Neuronal stem cell (in vitro differentiated cells): Measurements from ENCODE around the gene FAF1.

Experiments
- DNase-seq: peaks from one replicate; pipeline ENCODE4 v3.0.0-alpha.2; 2013; ENCODE audit warnings: low spot score
- H2AFZ ChIP-seq: one replicate; pipeline ENCODE4 v1.6.1; 2013; ENCODE audit warnings: mild to moderate bottlenecking, low read length, inconsistent platforms
- H2AK5ac ChIP-seq: 2 replicates; pipeline ENCODE4 v1.6.1; 2013; ENCODE audit warnings: low read depth, mild to moderate bottlenecking, inconsistent platforms, low read length, moderate library complexity, mixed read lengths
- H2BK120ac ChIP-seq: 2 replicates; pipeline ENCODE4 v1.6.1; 2013; ENCODE audit warnings: low read depth, mild to moderate bottlenecking, inconsistent platforms, low read length, moderate library complexity, mixed read lengths
- H2BK12ac ChIP-seq: one replicate; pipeline ENCODE4 v1.6.1; 2013; ENCODE audit warnings: low read length, inconsistent platforms
- H2BK15ac ChIP-seq: 2 replicates; pipeline ENCODE4 v1.6.1; 2013; ENCODE audit warnings: mild to moderate bottlenecking, low read length, inconsistent platforms, mixed read lengths
- H2BK5ac ChIP-seq: one replicate; pipeline ENCODE4 v1.6.1; 2013; ENCODE audit warnings: inconsistent platforms, mild to moderate bottlenecking, low read length, moderate library complexity
- H3K14ac ChIP-seq: one replicate; pipeline ENCODE4 v1.6.1; 2013; ENCODE audit warnings: low read length, inconsistent platforms
- H3K18ac ChIP-seq: 2 replicates; pipeline ENCODE4 v1.6.1; 2013; ENCODE audit warnings: low read length, inconsistent platforms
- H3K23ac ChIP-seq: 2 replicates; pipeline ENCODE4 v1.6.1; 2013; ENCODE audit warnings: low read depth, mild to moderate bottlenecking, mixed read lengths, low read length, inconsistent platforms; ENCODE audit not compliant: poor library complexity
- H3K27ac ChIP-seq: replicated peaks from 3 replicates; pipeline ENCODE4 v1.5.1; 2013; ENCODE audit warnings: low read length, inconsistent platforms
- H3K27me3 ChIP-seq, 3 experiments: 2 replicates each; pipeline ENCODE4 v1.6.1; 2013; ENCODE audit warnings: low read length in 3 of 3, mild to moderate bottlenecking in 2 of 3, inconsistent platforms in 1 of 3, low read depth in 1 of 3, mixed read lengths in 1 of 3, moderate library complexity in 1 of 3; ENCODE audit not compliant: control insufficient read depth in 3 of 3, insufficient read depth in 3 of 3
- H3K36me3 ChIP-seq, 2 donors: replicated peaks in 1 of 2; 2 replicates each; pipeline ENCODE4 v1.6.1; 2013; ENCODE audit warnings: low read length in 2 of 2; ENCODE audit not compliant: control insufficient read depth in 2 of 2, insufficient read depth in 2 of 2
- H3K4ac ChIP-seq: 2 replicates; pipeline ENCODE4 v1.6.1; 2013; ENCODE audit warnings: inconsistent platforms, mild to moderate bottlenecking, low read length, moderate library complexity
- H3K4me1 ChIP-seq, 2 donors: 1 replicate in 1 of 2; 2 replicates in 1 of 2; pipeline ENCODE4 v1.6.1; 2013; ENCODE audit warnings: low read length in 2 of 2, low read depth in 1 of 2; ENCODE audit not compliant: control insufficient read depth in 2 of 2, insufficient read depth in 1 of 2
- H3K4me2 ChIP-seq: one replicate; pipeline ENCODE4 v1.6.1; 2013; ENCODE audit warnings: mild to moderate bottlenecking, low read length, inconsistent platforms; ENCODE audit not compliant: insufficient read depth, poor library complexity, severe bottlenecking
- H3K4me3 ChIP-seq, 2 donors: 2 replicates each; pipeline ENCODE4 v1.5.1; 2013; ENCODE audit warnings: low read length in 2 of 2, mild to moderate bottlenecking in 2 of 2, inconsistent platforms in 1 of 2, moderate library complexity in 1 of 2
- H3K79me1 ChIP-seq: one replicate; pipeline ENCODE4 v1.6.1; 2013; ENCODE audit warnings: low read depth, mild to moderate bottlenecking, inconsistent platforms, low read length, moderate library complexity
- H3K9ac ChIP-seq: one replicate; pipeline ENCODE4 v1.6.1; 2013; ENCODE audit warnings: mild to moderate bottlenecking, low read depth, low read length, inconsistent platforms; ENCODE audit not compliant: poor library complexity
- H3K9me3 ChIP-seq, 2 donors: replicated peaks in 1 of 2; 2 replicates each; pipeline versions ENCODE3 to v1.6.1; 2013; ENCODE audit warnings: low read length in 2 of 2, mild to moderate bottlenecking in 2 of 2, inconsistent platforms in 1 of 2, low read depth in 1 of 2, mixed read lengths in 1 of 2, moderate library complexity in 1 of 2; ENCODE audit not compliant: control insufficient read depth in 2 of 2, insufficient read depth in 1 of 2
- H4K8ac ChIP-seq: one replicate; pipeline ENCODE4 v1.6.1; 2013; ENCODE audit warnings: low read depth, mild to moderate bottlenecking, inconsistent platforms, low read length, moderate library complexity
- H4K91ac ChIP-seq: one replicate; pipeline ENCODE4 v1.6.1; 2013; ENCODE audit warnings: low read length, low read depth, mild to moderate bottlenecking, inconsistent platforms; ENCODE audit not compliant: poor library complexity
- WGBS, 2 donors: extraction: QIAGEN DNeasy Blood & Tissue Kit; methylation state at CpG; one replicate each; pipeline ENCODE4 v1.1.7; 2013; ENCODE audit warnings: missing lambda C conversion rate in 2 of 2, mixed read lengths in 1 of 2; ENCODE audit not compliant: insufficient read length in 2 of 2, insufficient replicate concordance in 1 of 2; ENCODE audit errors: extremely low coverage in 2 of 2; 5-methylcytosine and 5-hydroxymethylcytosine counted together

Gene FAF1

GRCh38 chr1:50493710-50494109 is 466.4 kb downstream of the FAF1 start:
- H3K4ac ChIP-seq, result no peak overlapping the region
- no peak overlapping the region for H2AK5ac ChIP-seq
- H3K9ac ChIP-seq, result no peak overlapping the region
- no peak overlapping the region for H2BK5ac ChIP-seq
- no peak overlapping the region for H2BK12ac ChIP-seq
- H3K4me3 ChIP-seq, result no peak overlapping the region
- no peak overlapping the region for H3K27ac ChIP-seq
- H3K9me3 ChIP-seq, result peaks cover 3 to 16% of the 10 kb centered on the region in 2 donors
- peaks cover 2 to 21% of the 10 kb centered on the region in 2 donors for H3K36me3 ChIP-seq
- H2BK15ac ChIP-seq, result no peak overlapping the region
- no peaks in the 10 kb centered on the region for H3K4me1 ChIP-seq
- no peak overlapping the region for H3K4me2 ChIP-seq
- H3K27me3 ChIP-seq, result no peaks in the 10 kb centered on the region
- no peak overlapping the region for H4K91ac ChIP-seq
- H2AFZ ChIP-seq, result no peak overlapping the region
- no peak overlapping the region for H2BK120ac ChIP-seq
- no peak overlapping the region for H3K23ac ChIP-seq
- H4K8ac ChIP-seq, result no peak overlapping the region
- WGBS, 2 donors, result no CpG with 5 or more reads among the region's 2 CpGs
- H3K14ac ChIP-seq, result no peak overlapping the region
- no peak for DNase-seq
- H3K79me1 ChIP-seq, result no peaks in the 10 kb centered on the region
- H3K18ac ChIP-seq, result no peak overlapping the region

- Histone ChIP-seq H3K79me1 (no peaks in the 10 kb centered on the region), H3K9me3 (peaks cover 3 to 10% of the 10 kb centered on the region in 2 donors), H3K36me3 (peaks cover 2 to 25% of the 10 kb centered on the region in 2 donors), H3K18ac (no peak overlapping the region), H3K9ac (no peak overlapping the region), H4K91ac (no peak overlapping the region), H3K14ac (no peak overlapping the region), H3K4me3 (no peak overlapping the region), H2BK5ac (no peak overlapping the region), H2AK5ac (no peak overlapping the region), H3K4me2 (no peak overlapping the region), H3K4ac (no peak overlapping the region), H2AFZ (no peak overlapping the region), H2BK15ac (no peak overlapping the region), H3K27ac (no peak overlapping the region), H3K4me1 (no peaks in the 10 kb centered on the region), H2BK120ac (no peak overlapping the region), H2BK12ac (no peak overlapping the region), H4K8ac (no peak overlapping the region), H3K27me3 (no peaks in the 10 kb centered on the region), H3K23ac (no peak overlapping the region)
- DNase-seq, result no peak
- WGBS, 2 donors, result no CpG with 5 or more reads among the region's 1 CpG
These were observed 467.9 kb downstream of the FAF1 start for GRCh38 chr1:50492142-50492541.

DNA sequence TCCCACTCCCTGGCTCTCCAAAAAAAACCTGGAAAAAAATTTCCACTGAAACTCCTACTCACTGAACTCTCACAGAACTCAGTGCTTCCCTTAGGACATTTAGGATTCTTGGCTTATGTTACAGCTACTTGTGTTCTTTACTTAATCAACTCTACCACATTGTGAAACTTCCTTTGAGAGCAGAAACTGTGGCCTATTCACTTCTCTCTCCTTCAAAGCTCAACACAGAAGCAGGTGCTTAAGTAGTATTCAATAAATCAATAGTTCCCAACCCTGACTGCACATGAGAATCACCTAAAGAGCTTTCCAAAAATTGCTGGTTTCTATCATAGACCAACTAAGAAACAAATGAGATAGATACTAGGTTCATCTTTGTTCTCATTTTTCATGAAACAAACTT is 468.9 kb downstream of the FAF1 start:
- H3K79me1 ChIP-seq, result no peaks in the 10 kb centered on the region
- no peak overlapping the region for H3K23ac ChIP-seq
- H2BK120ac ChIP-seq, result no peak overlapping the region
- H3K4ac ChIP-seq, result no peak overlapping the region
- H3K14ac ChIP-seq, result no peak overlapping the region
- H2BK15ac ChIP-seq, result no peak overlapping the region
- no peaks in the 10 kb centered on the region for H3K27me3 ChIP-seq
- no peak overlapping the region for H3K4me3 ChIP-seq
- no peak overlapping the region for H3K9ac ChIP-seq
- no peak overlapping the region for H2BK5ac ChIP-seq
- H3K36me3 ChIP-seq, result peaks cover 2 to 25% of the 10 kb centered on the region in 2 donors
- H2BK12ac ChIP-seq, result no peak overlapping the region
- H3K4me2 ChIP-seq, result no peak overlapping the region
- no peak overlapping the region for H2AFZ ChIP-seq
- no peaks in the 10 kb centered on the region for H3K4me1 ChIP-seq
- H3K27ac ChIP-seq, result no peak overlapping the region
- H3K18ac ChIP-seq, result no peak overlapping the region
- H4K8ac ChIP-seq, result no peak overlapping the region
- H3K9me3 ChIP-seq, result peaks cover under 1 to 1% of the 10 kb centered on the region in 2 donors
- no peak for DNase-seq
- no peak overlapping the region for H2AK5ac ChIP-seq
- H4K91ac ChIP-seq, result no peak overlapping the region

GRCh38 chr1:50490640-50491039 is 469.4 kb downstream of the FAF1 start:
- Histone ChIP-seq H2AK5ac (no peak overlapping the region), H3K4ac (no peak overlapping the region), H3K9ac (no peak overlapping the region), H2BK120ac (no peak overlapping the region), H3K4me3 (no peak overlapping the region), H3K9me3 (peaks cover 0 to 1% of the 10 kb centered on the region in 2 donors), H3K36me3 (peaks cover 2 to 25% of the 10 kb centered on the region in 2 donors), H3K27ac (no peak overlapping the region), H2AFZ (no peak overlapping the region), H3K18ac (no peak overlapping the region), H4K8ac (no peak overlapping the region), H4K91ac (no peak overlapping the region), H2BK15ac (no peak overlapping the region), H3K14ac (no peak overlapping the region), H2BK5ac (no peak overlapping the region), H3K79me1 (no peaks in the 10 kb centered on the region), H3K23ac (no peak overlapping the region), H3K4me1 (no peaks in the 10 kb centered on the region), H3K4me2 (no peak overlapping the region), H3K27me3 (no peaks in the 10 kb centered on the region), H2BK12ac (no peak overlapping the region)
- no peak for DNase-seq
- no CpG with 5 or more reads among the region's 2 CpGs for WGBS, 2 donors
